Glomerular visceral epithelial cell (primary cell): ENCODE measurements around the gene FNDC3B.
A peak's percentile ranks its signal among the peaks of the same experiment; 100 is the strongest.

Source experiments
- DNase-seq: peaks from one replicate; pipeline ENCODE4 v3.0.0-alpha.2; 2016; ENCODE audit errors: extremely low spot score

FNDC3B gene

GRCh38 chr3:172148702-172149565 is 109.6 kb downstream of the FNDC3B start:
- no peak for DNase-seq

- DNase-seq = no peak
Observed at GRCh38 chr3:172150268-172150667, 110.9 kb downstream of the FNDC3B start.

- no peak for DNase-seq
Observed at GRCh38 chr3:172150913-172151650, 111.7 kb downstream of the FNDC3B start.

- no peak for DNase-seq
Observed at GRCh38 chr3:172151651-172152649, 112.6 kb downstream of the FNDC3B start.

DNA sequence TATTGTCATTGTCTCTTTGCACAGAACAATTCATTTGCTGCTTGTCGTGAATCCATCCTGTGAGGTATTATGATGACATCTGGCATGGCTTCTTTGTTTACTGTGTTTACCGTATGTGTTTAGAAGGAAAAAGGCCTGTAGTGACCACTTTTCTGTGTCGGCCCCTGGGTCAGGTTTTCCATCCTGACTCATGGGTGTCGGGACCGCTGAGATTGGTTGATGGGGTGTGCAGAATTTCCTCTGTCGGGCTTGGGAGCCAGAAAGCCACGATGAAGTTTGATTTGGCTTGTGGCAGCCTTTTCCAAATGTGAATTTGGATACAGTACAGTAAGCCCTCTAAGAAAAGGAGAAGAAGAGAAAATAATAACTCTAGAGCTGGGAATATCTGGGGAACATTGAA is 113.5 kb downstream of the FNDC3B start:
- DNase-seq = peak; percentile 64

GRCh38 chr3:172153335-172153861 is 114.0 kb downstream of the FNDC3B start:
- peak; percentile 96 for DNase-seq

GRCh38 chr3:172154768-172155664 is 115.6 kb downstream of the FNDC3B start:
- DNase-seq = no peak

- DNase-seq = no peak
Observed at GRCh38 chr3:172155897-172156585, 116.7 kb downstream of the FNDC3B start.

DNA sequence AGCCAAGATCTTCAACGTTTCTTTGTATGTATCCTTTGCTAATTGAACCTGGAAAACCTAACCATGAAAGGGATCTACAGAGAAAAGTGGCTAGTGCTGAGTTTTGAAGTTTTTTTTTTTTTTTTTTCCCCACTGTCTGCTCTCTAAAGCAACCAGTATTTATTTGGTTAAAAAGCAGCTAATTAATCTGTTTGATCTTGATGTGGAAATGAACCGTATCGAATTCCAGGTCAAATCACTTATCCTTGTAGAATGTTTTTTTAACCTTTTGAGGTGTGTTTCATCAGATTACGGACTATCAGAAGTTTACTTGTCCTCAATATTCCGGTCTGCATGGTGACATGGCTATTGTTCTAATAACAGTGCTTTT is 117.2 kb downstream of the FNDC3B start:
- no peak for DNase-seq

- DNase-seq = no peak
Observed at GRCh38 chr3:172157564-172158258, 118.3 kb downstream of the FNDC3B start.

GRCh38 chr3:172158741-172159140 is 119.4 kb downstream of the FNDC3B start:
- DNase-seq = no peak

DNA sequence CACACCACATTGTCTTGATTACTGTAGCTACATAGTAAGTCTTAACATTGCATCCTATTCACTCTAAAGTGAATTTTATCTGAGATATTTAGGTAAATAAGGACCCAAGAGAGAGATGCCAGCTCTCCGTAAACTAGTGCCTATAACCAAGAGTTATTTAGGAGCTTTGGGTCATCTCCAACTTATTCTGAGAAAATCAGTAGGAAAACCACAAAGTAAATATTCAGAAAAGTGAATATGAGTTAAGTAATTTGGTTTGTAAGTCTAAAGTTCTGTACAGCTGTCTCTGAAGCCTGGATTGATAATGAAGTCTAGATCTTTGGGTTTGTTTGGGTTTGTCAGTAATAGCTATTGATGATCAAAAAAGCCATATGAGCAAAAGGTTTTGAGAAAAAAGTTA is 120.0 kb downstream of the FNDC3B start:
- no peak for DNase-seq

GRCh38 chr3:172159962-172160538 is 120.7 kb downstream of the FNDC3B start:
- peak; percentile 41 for DNase-seq

- DNase-seq = no peak
Observed at GRCh38 chr3:172161133-172161789, 121.9 kb downstream of the FNDC3B start.

DNA sequence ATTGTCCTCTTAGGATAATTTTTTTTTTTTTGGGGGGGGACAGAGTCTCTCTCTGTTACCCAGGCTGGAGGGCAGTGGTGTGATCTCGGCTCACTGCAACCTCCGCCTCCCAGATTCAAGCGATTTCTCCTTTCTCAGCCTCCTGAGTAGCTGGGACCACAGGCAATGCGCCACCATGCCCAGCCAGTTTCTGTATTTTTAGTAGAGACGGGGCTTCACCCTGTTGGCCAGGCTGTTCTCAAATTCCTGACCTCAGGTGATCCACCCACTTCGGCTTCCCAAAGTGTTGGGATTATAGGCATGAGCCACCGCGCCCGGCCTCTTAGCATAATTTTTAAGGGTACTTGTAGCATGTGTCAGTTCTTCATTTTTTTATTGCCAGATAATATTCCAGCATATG is 122.6 kb downstream of the FNDC3B start:
- DNase-seq = no peak

- no peak for DNase-seq
Observed at GRCh38 chr3:172163320-172163719, 123.9 kb downstream of the FNDC3B start.

DNA sequence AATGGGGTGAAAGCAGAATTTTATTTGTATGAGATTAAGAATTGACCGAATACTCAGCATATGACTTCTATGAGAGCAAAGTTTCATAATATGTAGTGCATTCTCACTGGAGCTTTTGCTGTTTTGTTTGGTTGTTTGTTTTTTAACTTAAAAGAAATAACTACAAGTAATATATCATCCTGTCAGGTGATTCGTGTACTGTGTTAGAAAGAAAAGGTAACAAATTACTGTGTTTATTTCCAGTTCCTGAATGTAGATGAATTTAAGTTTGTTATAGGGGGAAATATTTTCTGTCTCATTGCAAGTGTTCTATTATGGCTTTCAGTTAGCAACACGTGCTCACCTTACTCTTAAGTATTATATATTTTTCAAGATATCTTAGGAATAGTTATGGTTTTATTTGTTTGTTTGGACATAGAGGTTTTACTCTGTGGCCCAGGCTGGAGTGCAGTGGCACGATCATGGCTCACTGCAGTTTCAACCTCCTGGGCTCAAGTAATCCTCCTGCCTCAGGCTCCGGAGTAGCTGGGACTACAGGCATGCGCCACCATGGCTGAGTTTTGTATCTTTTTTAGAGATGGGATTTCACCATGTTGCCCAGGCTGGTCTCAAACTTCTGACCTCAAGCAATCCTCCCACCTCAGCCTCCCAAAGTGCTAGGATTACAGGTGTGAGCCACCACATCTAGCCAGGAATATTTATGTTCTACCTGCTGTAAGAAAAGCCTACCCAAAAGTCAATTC is 125.4 kb downstream of the FNDC3B start:
- no peak for DNase-seq

- no peak for DNase-seq
Observed at GRCh38 chr3:172166261-172166660, 126.9 kb downstream of the FNDC3B start.
